Kidney (tissue), 14 donors: ENCODE results near the gene AHNAK. TPM values are rescaled to one million over a fixed set of nuclear protein-coding genes. Genes with fewer than 3 reads are reported as not detected.

Experiments
- DNase-seq, 5 donors: peaks; one replicate each; pipeline ENCODE4 v3.0.0-alpha.2; 2013 to 2020
- FAIRE-seq: peaks from 2 replicates; lab custom pipeline; 2012; peaks lifted over from hg19 to GRCh38; lab: Jason Lieb, UNC
- H3K27ac ChIP-seq, 2 donors: one replicate each; pipeline ENCODE4 v1.7.0; 2013; ENCODE audit warnings: low read depth in 2 of 2, low read length in 2 of 2, inconsistent platforms in 1 of 2
- H3K27me3 ChIP-seq: one replicate; pipeline ENCODE4 v1.7.1; 2013; ENCODE audit warnings: low read length, inconsistent platforms; ENCODE audit not compliant: control insufficient read depth, insufficient read depth
- H3K36me3 ChIP-seq, 3 donors: one replicate each; pipeline versions ENCODE4 v1.7.0 to v1.7.1; 2013; ENCODE audit warnings: low read length in 3 of 3, control low read depth in 1 of 3, inconsistent platforms in 1 of 3; ENCODE audit not compliant: insufficient read depth in 3 of 3, control insufficient read depth in 2 of 3
- H3K4me1 ChIP-seq, 3 donors: one replicate each; pipeline versions ENCODE4 v1.7.0 to v1.7.1; 2013; ENCODE audit warnings: low read length in 3 of 3, inconsistent platforms in 1 of 3, low read depth in 1 of 3; ENCODE audit not compliant: control insufficient read depth in 2 of 3, insufficient read depth in 2 of 3
- H3K4me3 ChIP-seq, 3 donors: one replicate each; pipeline versions ENCODE4 v1.7.0 to v1.8.1; 2013; ENCODE audit warnings: low read length in 3 of 3, control low read depth in 1 of 3, inconsistent platforms in 1 of 3
- H3K9ac ChIP-seq, 3 donors: one replicate each; pipeline versions ENCODE4 v1.7.0 to v1.7.1; 2013; ENCODE audit warnings: low read length in 3 of 3, control low read depth in 1 of 3, inconsistent platforms in 1 of 3
- H3K9me3 ChIP-seq, 3 donors: one replicate each; pipeline versions ENCODE4 v1.7.0 to v1.7.1; 2013; ENCODE audit warnings: low read length in 3 of 3, control low read depth in 1 of 3, inconsistent platforms in 1 of 3; ENCODE audit not compliant: control insufficient read depth in 2 of 3, insufficient read depth in 1 of 3
- CTCF ChIP-seq: IDR thresholded peaks from 3 replicates; pipeline ENCODE4 v1.5.1; 2012; ENCODE audit warnings: mild to moderate bottlenecking, moderate library complexity, borderline replicate concordance; ENCODE audit not compliant: insufficient read depth; ENCODE audit errors: extremely low read depth
- intact Hi-C: fragments of 100-400 bp; cut with DNase I; formaldehyde crosslinking; loops from one replicate; pipeline ENCODE4 v1.11.1; 2022
- polyA plus RNA-seq: library from polyadenylated mRNA; stranded (reverse); fragments of 350-450 nt; fragmentation: Illumina TruSeq; extraction: RNeasy Lipid Tissue Mini Kit (QIAGEN cat#74804); gene quantifications from one replicate; pipeline ENCODE4 v1.2.3, GENCODE V29; 2014; ENCODE audit warnings: low read depth, low replicate concordance; ENCODE audit not compliant: insufficient read depth
- total RNA-seq: library from RNA; stranded (reverse); fragmentation: NEBNext Ultra II Directional; extraction: Animal tissue kit (Norgen Biotek cat#: 25700); gene quantifications from one replicate; pipeline ENCODE4 v1.2.1, GENCODE V29; 2021
- donor health status: control.
- donor health status: control.
- donor health status: control.
- donor health status: control.
- donor health status: control.
- donor health status: DM: yes; HTN: yes; CAD: no.
- donor health status: Normal renal cell carcinoma (clear cell type).

Gene AHNAK
- total and polyA plus RNA-seq, 2 donors from 2014 or later: 36.6 to 700 TPM

GRCh38 chr11:62456630-62457029 lies 90.0 kb downstream of the AHNAK start:
- intact Hi-C loops: no loop called here

GRCh38 chr11:62452839-62453468 lies 93.7 kb downstream of the AHNAK start:
- FAIRE-seq: no peak
- Histone ChIP-seq H3K27me3 (no peaks in the 10 kb centered on the region), H3K36me3 (no peaks in the 10 kb centered on the region), H3K27ac (no peak overlapping the region), H3K9me3 (no peaks in the 10 kb centered on the region), H3K4me3 (no peak overlapping the region), H3K9ac (no peak overlapping the region), H3K4me1 (peaks cover 0 to 2% (median 0%) of the 10 kb centered on the region in 3 donors)
- intact Hi-C loops: no loop called here
- DNase-seq: no peak
- no peak for TF ChIP-seq CTCF

More at GRCh38 chr11:62456630-62457029, 90.0 kb downstream of the AHNAK start:
- Histone ChIP-seq H3K27ac (no peak overlapping the region), H3K27me3 (no peaks in the 10 kb centered on the region), H3K9ac (no peak overlapping the region), H3K36me3 (no peaks in the 10 kb centered on the region), H3K9me3 (no peaks in the 10 kb centered on the region), H3K4me1 (peaks cover 2 to 14% (median 6%) of the 10 kb centered on the region in 3 donors), H3K4me3 (no peak overlapping the region)
- TF ChIP-seq CTCF: no peak
- DNase-seq (no peak), FAIRE-seq (no peak)

- Histone ChIP-seq H3K4me1 (no peaks in the 10 kb centered on the region), H3K27me3 (no peaks in the 10 kb centered on the region), H3K9ac (no peak overlapping the region), H3K4me3 (no peak overlapping the region), H3K27ac (no peak overlapping the region), H3K9me3 (no peaks in the 10 kb centered on the region), H3K36me3 (no peaks in the 10 kb centered on the region)
- FAIRE-seq (no peak), DNase-seq (no peak)
- intact Hi-C loops: no loop called here
- no peak for TF ChIP-seq CTCF
Observed at GRCh38 chr11:62452261-62452660, 94.3 kb downstream of the AHNAK start.

GRCh38 chr11:62451241-62451621 lies 95.4 kb downstream of the AHNAK start:
- Histone ChIP-seq H3K9me3 (no peaks in the 10 kb centered on the region), H3K4me3 (no peak overlapping the region), H3K36me3 (no peaks in the 10 kb centered on the region), H3K27ac (no peak overlapping the region), H3K27me3 (no peaks in the 10 kb centered on the region), H3K4me1 (no peaks in the 10 kb centered on the region), H3K9ac (no peak overlapping the region)
- DNase-seq (no peak), FAIRE-seq (no peak)
- intact Hi-C loops: no loop called here
- TF ChIP-seq CTCF: no peak
